DOHH2 (cell line): Measurements from ENCODE around the gene PRSS37.

Source experiments
- EZH2phosphoT487 ChIP-seq: fragments of 200-600 bp; sonication (generic); IDR thresholded peaks from 2 replicates; pipeline ENCODE4 v1.6.1; 2017; ENCODE audit warnings: borderline replicate concordance, mild to moderate bottlenecking, antibody characterized with exemption, low read length, moderate library complexity, mixed read lengths
- TF ChIP-seq, protein P1 (sequence below): fragments of 200-600 bp; sonication (generic); IDR thresholded peaks from one replicate; pipeline ENCODE4 v1.5.1; 2014; ENCODE audit warnings: antibody characterized with exemption, mild to moderate bottlenecking, low read depth, low read length; ENCODE audit not compliant: poor library complexity, severe bottlenecking

DNA sequence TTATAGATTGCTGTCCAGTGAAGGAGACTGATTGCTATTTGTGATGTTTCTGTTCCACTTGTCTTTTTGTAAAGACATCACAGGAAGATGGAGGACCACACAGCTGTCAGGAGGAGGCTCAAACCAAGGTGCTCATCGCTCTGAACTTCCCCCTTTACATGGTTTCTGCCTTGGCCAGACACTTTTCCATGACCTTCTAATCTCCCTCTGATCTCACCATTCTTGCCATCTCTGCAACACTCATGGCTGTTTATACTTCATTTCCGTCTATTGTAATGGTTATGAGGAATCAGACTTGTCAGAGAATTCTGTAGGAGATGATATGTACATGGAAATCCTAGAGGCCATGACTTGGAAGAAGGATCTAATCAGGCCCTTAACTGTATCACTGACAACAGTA is 53.0 kb downstream of the PRSS37 start:
- TF ChIP-seq, protein P1, sequence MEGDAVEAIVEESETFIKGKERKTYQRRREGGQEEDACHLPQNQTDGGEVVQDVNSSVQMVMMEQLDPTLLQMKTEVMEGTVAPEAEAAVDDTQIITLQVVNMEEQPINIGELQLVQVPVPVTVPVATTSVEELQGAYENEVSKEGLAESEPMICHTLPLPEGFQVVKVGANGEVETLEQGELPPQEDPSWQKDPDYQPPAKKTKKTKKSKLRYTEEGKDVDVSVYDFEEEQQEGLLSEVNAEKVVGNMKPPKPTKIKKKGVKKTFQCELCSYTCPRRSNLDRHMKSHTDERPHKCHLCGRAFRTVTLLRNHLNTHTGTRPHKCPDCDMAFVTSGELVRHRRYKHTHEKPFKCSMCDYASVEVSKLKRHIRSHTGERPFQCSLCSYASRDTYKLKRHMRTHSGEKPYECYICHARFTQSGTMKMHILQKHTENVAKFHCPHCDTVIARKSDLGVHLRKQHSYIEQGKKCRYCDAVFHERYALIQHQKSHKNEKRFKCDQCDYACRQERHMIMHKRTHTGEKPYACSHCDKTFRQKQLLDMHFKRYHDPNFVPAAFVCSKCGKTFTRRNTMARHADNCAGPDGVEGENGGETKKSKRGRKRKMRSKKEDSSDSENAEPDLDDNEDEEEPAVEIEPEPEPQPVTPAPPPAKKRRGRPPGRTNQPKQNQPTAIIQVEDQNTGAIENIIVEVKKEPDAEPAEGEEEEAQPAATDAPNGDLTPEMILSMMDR = no peak
- TF ChIP-seq EZH2phosphoT487 = no peak
